Endothelial cell of umbilical vein (primary cell): ENCODE data around the gene PCGF2. TPM values are rescaled to one million over a fixed set of nuclear protein-coding genes. Genes with fewer than 3 reads are reported as not detected.

Source experiments
- BruUV-seq: library from RNA; stranded (reverse); fragments of 400-500 nt; replicated peaks from 2 replicates; lab custom pipeline; 2021; lab: Mats Ljungman, UMichigan
- CTCF ChIA-PET: fragments of 300-600, 350-600 bp; sonication (Branson Sonifier 250); formaldehyde crosslinking; loops from one replicate; lab custom pipeline; 2021; ENCODE audit warnings: antibody characterized with exemption, inconsistent platforms; lab: Charles Lee
- POLR2A ChIA-PET: fragments of 300-600, 350-600 bp; sonication (Branson Sonifier 250); formaldehyde crosslinking; loops from one replicate; lab custom pipeline; 2021; ENCODE audit warnings: antibody characterized with exemption, inconsistent platforms; lab: Charles Lee
- DNase-seq: peaks from one replicate; pipeline ENCODE4 v3.0.0-alpha.2; 2011; ENCODE audit warnings: low read depth, low spot score
- FAIRE-seq: peaks from 2 replicates; lab custom pipeline; 2011; peaks lifted over from hg19 to GRCh38; lab: Jason Lieb, UNC
- H2AFZ ChIP-seq: 2 replicates; pipeline ENCODE4 v1.6.0; 2012; ENCODE audit warnings: low read depth, low read length, control low read depth, inconsistent platforms
- H3K27ac ChIP-seq: 2 replicates; pipeline ENCODE4 v1.5.1; 2011; ENCODE audit warnings: low read depth, mild to moderate bottlenecking, control low read depth, low read length, moderate library complexity; ENCODE audit not compliant: insufficient read depth
- H3K27me3 ChIP-seq, 2 experiments: 2 replicates each; pipeline versions ENCODE4 v1.6.0 to v1.6.1; 2011; ENCODE audit warnings: low read length in 2 of 2, mixed read lengths in 1 of 2; ENCODE audit not compliant: control insufficient read depth in 2 of 2, insufficient read depth in 2 of 2
- H3K36me3 ChIP-seq, 2 experiments: 2 replicates in 1 of 2; 3 replicates in 1 of 2; pipeline ENCODE4 v1.5.1; 2011; ENCODE audit warnings: low read length in 2 of 2, mild to moderate bottlenecking in 1 of 2, moderate library complexity in 1 of 2; ENCODE audit not compliant: control insufficient read depth in 2 of 2, insufficient read depth in 2 of 2; ENCODE audit errors: extremely low read depth in 1 of 2
- H3K4me1 ChIP-seq: 3 replicates; pipeline ENCODE4 v1.5.1; 2011; ENCODE audit warnings: mild to moderate bottlenecking, low read length; ENCODE audit not compliant: control insufficient read depth, insufficient read depth; ENCODE audit errors: extremely low read depth
- H3K4me2 ChIP-seq: 2 replicates; pipeline ENCODE4 v1.6.1; 2011; ENCODE audit warnings: low read length, control low read depth, mixed read lengths; ENCODE audit not compliant: insufficient read depth
- H3K4me3 ChIP-seq, 3 experiments: fragments of 200-600 bp in 1 of 3; sonication (generic), shearing (Covaris generic) in 1 of 3; replicated peaks in 1 of 3; 2 replicates each; pipeline ENCODE4 v1.5.1; 2011 to 2016; ENCODE audit warnings: control low read depth in 3 of 3, low read length in 3 of 3, mild to moderate bottlenecking in 2 of 3, inconsistent platforms in 1 of 3, low read depth in 1 of 3, moderate library complexity in 1 of 3; ENCODE audit not compliant: insufficient read depth in 1 of 3
- H3K79me2 ChIP-seq: 2 replicates; pipeline ENCODE4 v1.6.0; 2012; ENCODE audit warnings: low read length, inconsistent platforms; ENCODE audit not compliant: control insufficient read depth, insufficient read depth
- H3K9ac ChIP-seq: replicated peaks from 2 replicates; pipeline ENCODE3; 2011; ENCODE audit warnings: low read length, control low read depth; ENCODE audit not compliant: insufficient read depth; ENCODE audit errors: extremely low read depth
- H3K9me1 ChIP-seq: replicated peaks from 3 replicates; pipeline ENCODE4 v1.6.0; 2011; ENCODE audit warnings: mild to moderate bottlenecking, low read length; ENCODE audit not compliant: control insufficient read depth, insufficient read depth; ENCODE audit errors: extremely low read depth
- H3K9me3 ChIP-seq: replicated peaks from 2 replicates; pipeline ENCODE4 v1.5.1; 2012; ENCODE audit warnings: low read length, inconsistent platforms; ENCODE audit not compliant: control insufficient read depth, insufficient read depth
- H4K20me1 ChIP-seq: replicated peaks from 2 replicates; pipeline ENCODE3; 2011; ENCODE audit warnings: mild to moderate bottlenecking, low read length; ENCODE audit not compliant: control insufficient read depth, insufficient read depth; ENCODE audit errors: extremely low read depth
- EZH2 ChIP-seq: IDR thresholded peaks from 2 replicates; pipeline ENCODE4 v1.6.1; 2012; ENCODE audit warnings: borderline replicate concordance, low read depth, mild to moderate bottlenecking, moderate library complexity, low read length, inconsistent platforms; ENCODE audit not compliant: severe bottlenecking
- FOS ChIP-seq: IDR thresholded peaks from 2 replicates; pipeline ENCODE4 v1.6.1; 2011; ENCODE audit warnings: mild to moderate bottlenecking, low read length, moderate library complexity, borderline replicate concordance; ENCODE audit not compliant: insufficient read depth
- GATA2 ChIP-seq: IDR thresholded peaks from 2 replicates; pipeline ENCODE4 v1.7.0; 2011; ENCODE audit warnings: low read depth, mild to moderate bottlenecking, moderate library complexity, mixed read lengths, low read length; ENCODE audit not compliant: insufficient read length, insufficient read depth
- JUN ChIP-seq: IDR thresholded peaks from 2 replicates; pipeline ENCODE4 v1.6.1; 2011; ENCODE audit warnings: borderline replicate concordance, low read depth; ENCODE audit not compliant: insufficient read length, insufficient read depth
- MYC ChIP-seq: IDR thresholded peaks from one replicate; pipeline ENCODE4 v1.6.1; 2011; ENCODE audit warnings: mild to moderate bottlenecking, low read depth, low read length
- POLR2A ChIP-seq: IDR thresholded peaks from 2 replicates; pipeline ENCODE4 v1.6.1; 2012; ENCODE audit warnings: low read depth, mild to moderate bottlenecking, control low read depth, low read length
- POLR2AphosphoS5 ChIP-seq: IDR thresholded peaks from 2 replicates; pipeline ENCODE4 v1.6.1; 2012; ENCODE audit warnings: low read depth, mild to moderate bottlenecking, control low read depth, low read length, moderate library complexity; ENCODE audit not compliant: insufficient read depth
- dilution Hi-C: fragments of 300-500 bp; cut with MboI; formaldehyde crosslinking; loops from one replicate; pipeline ENCODE4 v1.15.0; 2019; ENCODE audit warnings: low sequenced_read_pairs; ENCODE audit not compliant: extremely low pct_ligation_motif_present
- intact Hi-C: fragments of 100-400 bp; cut with micrococcal nuclease; formaldehyde crosslinking; loops from one replicate; pipeline ENCODE4 v1.10.0; 2022
- polyA plus RNA-seq, 4 experiments: library from polyadenylated mRNA; depleted of rRNA in 3 of 4; stranded (reverse) in 3 of 4; unstranded in 1 of 4; fragments of >200 nt; gene quantifications; 2 replicates each; pipeline versions ENCODE4 v1.2.1 to v1.2.3, GENCODE V29; 2011 to 2012; ENCODE audit warnings: missing spikeins in 1 of 4
- total RNA-seq: library from RNA; stranded (reverse); gene quantifications from 2 replicates; pipeline ENCODE4 v1.2.3, GENCODE V29; 2021
- TF ChIP-seq, protein P1 (sequence below): IDR thresholded peaks from 2 replicates; pipeline ENCODE4 v1.6.1; 2011; ENCODE audit not compliant: insufficient read depth, insufficient read length
- TF ChIP-seq, protein P2 (sequence below), 2 donors: IDR thresholded peaks; 1 replicate in 1 of 2; 2 replicates in 1 of 2; pipeline ENCODE4 v1.5.1; 2011; ENCODE audit warnings: low read length in 2 of 2, mild to moderate bottlenecking in 2 of 2, moderate library complexity in 2 of 2, control low read depth in 1 of 2, inconsistent platforms in 1 of 2, low read depth in 1 of 2; ENCODE audit not compliant: insufficient read depth in 1 of 2; ENCODE audit errors: extremely low read depth in 1 of 2

The PCGF2 gene
- total and polyA plus RNA-seq, 2 donors (not counting 3 experiments of a cell fraction or from before 2014, with no cell fraction given), result 39.8 to 78.4 TPM

DNA sequence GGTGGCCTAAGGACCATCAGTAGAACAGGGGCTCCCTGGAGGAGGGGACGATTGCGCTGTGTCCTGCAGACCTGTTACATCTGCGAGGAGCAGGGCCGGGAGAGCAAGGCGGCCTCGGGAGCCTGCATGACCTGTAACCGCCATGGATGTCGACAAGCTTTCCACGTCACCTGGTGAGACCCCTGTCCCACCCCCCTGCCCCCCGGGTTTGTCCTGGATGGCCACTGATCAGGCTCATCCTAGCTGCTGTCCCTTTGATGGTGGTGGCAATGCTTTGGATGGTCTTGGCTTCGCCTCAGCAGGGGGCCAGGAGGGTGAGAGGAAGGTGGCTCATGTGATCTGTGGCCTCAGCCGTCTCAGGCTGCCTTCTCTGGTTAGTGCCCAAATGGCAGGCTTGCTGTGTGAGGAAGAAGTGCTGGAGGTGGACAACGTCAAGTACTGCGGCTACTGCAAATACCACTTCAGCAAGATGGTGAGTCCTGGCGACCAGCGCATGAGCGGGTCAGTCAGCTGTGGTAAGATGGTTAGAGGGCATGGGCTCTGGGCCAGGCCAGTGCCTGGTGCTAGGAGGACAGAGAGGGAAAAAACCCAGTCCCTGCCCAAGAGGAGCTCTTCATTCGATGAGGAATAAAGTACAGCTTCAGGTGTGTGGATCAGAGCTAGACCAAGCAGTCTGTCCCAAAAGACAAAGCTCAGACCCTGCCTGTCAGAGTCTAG lies 38.9 kb downstream of the PCGF2 start:
- peaks cover 16% of the 10 kb centered on the region for H3K4me1 ChIP-seq
- dilution Hi-C loops (no loop called here), intact Hi-C loops (no loop called here)
- no peaks in the 10 kb centered on the region for H4K20me1 ChIP-seq
- H3K36me3 ChIP-seq, result peaks cover 0 to 29% of the 10 kb centered on the region in 2 experiments
- ChIA-PET CTCF (interaction anchor here (1.0 to 2.1 kb wide), 3 partner anchors 26 to 37 kb away, joined by 3 to 10 read pairs (median 3); no protein-coding TSS in a partner anchor), POLR2A (no interaction called here)
- H3K4me2 ChIP-seq, result no peak overlapping the region
- no peaks in the 10 kb centered on the region for H3K27me3 ChIP-seq
- no TSS peak for BruUV-seq
- no peak for DNase-seq
- no peaks in the 10 kb centered on the region for H3K9me3 ChIP-seq
- H3K79me2 ChIP-seq, result peaks cover 16% of the 10 kb centered on the region
- no peak for FAIRE-seq
- TF ChIP-seq GATA2 (no peak), EZH2 (no peak), POLR2AphosphoS5 (no peak), JUN (no peak), MYC (no peak), FOS (no peak), POLR2A (no peak)
- TF ChIP-seq, protein P1, sequence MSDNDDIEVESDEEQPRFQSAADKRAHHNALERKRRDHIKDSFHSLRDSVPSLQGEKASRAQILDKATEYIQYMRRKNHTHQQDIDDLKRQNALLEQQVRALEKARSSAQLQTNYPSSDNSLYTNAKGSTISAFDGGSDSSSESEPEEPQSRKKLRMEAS, result no peak
- TF ChIP-seq, protein P2, sequence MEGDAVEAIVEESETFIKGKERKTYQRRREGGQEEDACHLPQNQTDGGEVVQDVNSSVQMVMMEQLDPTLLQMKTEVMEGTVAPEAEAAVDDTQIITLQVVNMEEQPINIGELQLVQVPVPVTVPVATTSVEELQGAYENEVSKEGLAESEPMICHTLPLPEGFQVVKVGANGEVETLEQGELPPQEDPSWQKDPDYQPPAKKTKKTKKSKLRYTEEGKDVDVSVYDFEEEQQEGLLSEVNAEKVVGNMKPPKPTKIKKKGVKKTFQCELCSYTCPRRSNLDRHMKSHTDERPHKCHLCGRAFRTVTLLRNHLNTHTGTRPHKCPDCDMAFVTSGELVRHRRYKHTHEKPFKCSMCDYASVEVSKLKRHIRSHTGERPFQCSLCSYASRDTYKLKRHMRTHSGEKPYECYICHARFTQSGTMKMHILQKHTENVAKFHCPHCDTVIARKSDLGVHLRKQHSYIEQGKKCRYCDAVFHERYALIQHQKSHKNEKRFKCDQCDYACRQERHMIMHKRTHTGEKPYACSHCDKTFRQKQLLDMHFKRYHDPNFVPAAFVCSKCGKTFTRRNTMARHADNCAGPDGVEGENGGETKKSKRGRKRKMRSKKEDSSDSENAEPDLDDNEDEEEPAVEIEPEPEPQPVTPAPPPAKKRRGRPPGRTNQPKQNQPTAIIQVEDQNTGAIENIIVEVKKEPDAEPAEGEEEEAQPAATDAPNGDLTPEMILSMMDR (IDR thresholded peaks at IDR 0.05; ENCODE audit: extremely low read depth in 1 of 2, insufficient read depth in 1 of 2, low read depth in 1 of 2, low read length in 2 of 2), result no peak
- H3K9ac ChIP-seq, result no peak overlapping the region
- no peak overlapping the region for H3K4me3 ChIP-seq
- no peak overlapping the region for H2AFZ ChIP-seq
- no peak overlapping the region for H3K27ac ChIP-seq
- no peaks in the 10 kb centered on the region for H3K9me1 ChIP-seq
